DMS153 (cell line): ENCODE measurements around the gene CALCR.

Experiments
- DNase-seq: peaks from one replicate; lab custom pipeline; 2025; lab: John Stamatoyannopoulos, UW

CALCR gene

GRCh38 chr7:93448176-93448575 is 126.3 kb downstream of the CALCR start:
- no peak for DNase-seq

- no peak for DNase-seq
These were observed 127.0 kb downstream of the CALCR start for GRCh38 chr7:93447509-93447908.

DNA sequence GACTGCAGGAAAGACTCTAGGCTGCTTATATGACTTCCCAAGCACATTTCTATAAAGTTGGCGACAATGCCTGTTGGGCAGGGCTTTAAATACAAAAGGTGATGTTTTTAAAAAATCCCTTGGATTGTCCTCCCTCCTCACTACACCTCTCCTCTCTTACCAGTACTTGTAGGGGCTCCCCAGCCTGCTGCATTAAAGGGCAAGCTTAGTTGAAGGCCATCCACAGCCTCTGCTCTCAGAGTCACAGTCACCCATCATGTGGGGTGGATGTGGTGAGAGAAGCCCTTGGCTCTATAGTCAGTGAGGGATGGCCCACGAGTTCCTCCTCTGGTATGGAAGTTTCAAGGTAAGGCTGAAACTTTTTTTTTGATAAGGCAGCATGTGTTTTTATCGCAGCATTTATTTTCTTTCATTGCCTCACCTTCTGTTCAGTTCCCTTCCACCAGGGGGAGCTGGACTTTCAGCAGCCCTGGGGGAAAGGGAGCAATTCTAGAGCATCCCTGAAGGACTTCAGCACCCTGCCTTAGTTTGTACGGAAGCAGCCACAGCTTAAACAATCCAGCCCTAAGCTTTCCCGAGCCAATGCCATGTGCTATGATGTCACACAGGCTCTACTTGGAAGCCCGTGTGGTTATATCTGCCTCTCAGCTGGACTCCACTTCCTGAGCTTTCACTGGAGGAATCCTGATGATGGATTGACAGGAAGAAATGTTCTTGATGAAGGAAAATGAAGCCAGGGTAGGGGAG is 131.9 kb downstream of the CALCR start:
- peak; percentile 4 for DNase-seq

GRCh38 chr7:93435791-93436190 is 138.7 kb downstream of the CALCR start:
- no peak for DNase-seq

DNA sequence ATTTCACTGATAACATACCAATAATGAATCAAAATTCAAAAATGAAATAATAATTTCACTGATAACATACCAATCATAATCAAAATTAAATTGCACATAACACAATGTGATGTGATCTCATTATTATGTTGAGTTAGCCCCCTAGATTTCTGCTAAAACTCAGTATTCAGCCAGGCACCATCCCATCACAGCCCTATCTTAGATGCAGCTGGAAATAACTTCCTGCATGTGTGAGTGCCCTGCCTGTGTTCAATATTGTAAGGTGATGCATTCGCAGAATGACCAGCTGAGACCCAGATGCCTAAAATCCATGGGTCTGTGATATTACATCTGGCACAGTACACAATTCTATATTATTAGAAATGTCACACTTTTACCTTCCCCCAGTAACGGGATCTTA is 142.4 kb downstream of the CALCR start:
- no peak for DNase-seq

- DNase-seq, result no peak
These were observed 143.5 kb downstream of the CALCR start for GRCh38 chr7:93430917-93431588.

DNA sequence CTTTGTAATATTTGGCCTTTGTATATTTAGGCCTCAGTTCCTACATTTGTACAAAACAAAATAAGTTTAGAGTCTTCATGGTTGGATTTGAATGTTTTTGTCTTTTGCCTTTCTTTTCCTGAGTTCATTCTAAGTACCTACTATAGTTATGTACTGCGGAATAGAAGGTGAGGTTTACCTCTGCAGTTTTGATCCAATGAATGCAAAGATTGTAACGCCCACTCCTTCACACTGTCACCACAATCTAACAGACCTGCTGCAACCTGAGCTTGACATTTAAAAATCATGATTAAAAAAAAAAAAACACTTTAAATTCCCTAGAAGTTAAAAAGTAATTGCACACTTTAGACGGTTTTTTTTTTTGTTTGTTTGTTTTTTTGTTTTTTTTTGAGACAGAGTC is 145.0 kb downstream of the CALCR start:
- DNase-seq, result no peak

DNA sequence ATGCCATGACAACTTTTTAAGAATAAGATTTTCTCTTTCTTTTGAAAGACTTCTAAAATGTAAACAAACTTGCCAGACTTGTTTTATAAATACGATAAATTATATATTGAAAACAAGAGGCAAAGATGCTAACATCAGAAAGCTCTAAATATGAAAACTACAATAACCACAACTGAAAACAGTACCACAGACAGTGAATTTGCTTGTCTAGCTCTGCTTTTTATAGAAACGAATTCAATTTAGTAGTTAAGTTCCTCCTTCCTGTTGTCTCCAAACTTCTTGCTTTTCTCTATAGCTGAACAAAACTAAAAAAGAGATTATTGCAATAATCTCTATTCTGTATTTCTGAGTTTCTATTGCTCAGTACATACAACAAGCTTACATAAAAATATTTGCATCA is 147.4 kb downstream of the CALCR start:
- no peak for DNase-seq

- no peak for DNase-seq
These were observed 148.3 kb downstream of the CALCR start for GRCh38 chr7:93426155-93426696.

DNA sequence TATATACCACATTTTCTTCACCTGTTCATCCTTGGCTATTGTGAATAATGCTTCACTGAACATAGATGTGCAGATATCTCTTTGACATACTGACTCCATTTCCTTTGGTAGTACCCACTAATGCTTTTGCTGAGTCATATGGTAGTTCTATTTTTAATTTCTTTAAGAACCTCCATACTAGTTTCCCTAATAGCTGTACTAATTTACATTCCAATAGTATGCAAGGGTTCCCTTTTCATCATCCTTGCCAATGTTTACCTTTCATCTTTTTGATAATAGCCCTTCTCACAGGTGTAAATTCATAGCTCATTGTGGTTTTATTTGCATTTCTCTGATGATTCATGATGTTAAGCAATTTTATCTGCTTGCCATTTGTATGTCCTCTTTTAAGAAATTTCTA is 159.9 kb downstream of the CALCR start:
- no peak for DNase-seq

- no peak for DNase-seq
These were observed 165.2 kb downstream of the CALCR start for GRCh38 chr7:93409324-93409723.

GRCh38 chr7:93407239-93407638 is 167.3 kb downstream of the CALCR start:
- DNase-seq, result no peak

DNA sequence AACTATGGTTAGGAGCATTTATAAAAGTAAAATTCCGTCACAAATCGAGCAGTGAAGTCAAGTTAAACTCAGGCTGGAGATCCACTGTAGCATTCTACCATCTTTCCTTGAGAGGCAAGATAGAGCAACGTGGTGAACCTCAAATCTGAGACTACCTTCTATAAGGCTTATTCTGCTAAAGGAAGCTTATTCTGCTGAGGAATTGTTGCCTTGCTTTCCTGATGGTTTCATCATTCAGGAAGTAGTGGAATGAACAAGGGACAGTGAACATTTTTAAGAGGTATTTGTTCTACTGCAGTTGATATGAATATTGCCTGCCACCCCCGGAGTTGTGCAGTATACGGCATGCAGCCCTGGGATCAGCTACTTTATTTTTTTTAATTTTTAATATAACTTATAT is 171.6 kb downstream of the CALCR start:
- no peak for DNase-seq

DNA sequence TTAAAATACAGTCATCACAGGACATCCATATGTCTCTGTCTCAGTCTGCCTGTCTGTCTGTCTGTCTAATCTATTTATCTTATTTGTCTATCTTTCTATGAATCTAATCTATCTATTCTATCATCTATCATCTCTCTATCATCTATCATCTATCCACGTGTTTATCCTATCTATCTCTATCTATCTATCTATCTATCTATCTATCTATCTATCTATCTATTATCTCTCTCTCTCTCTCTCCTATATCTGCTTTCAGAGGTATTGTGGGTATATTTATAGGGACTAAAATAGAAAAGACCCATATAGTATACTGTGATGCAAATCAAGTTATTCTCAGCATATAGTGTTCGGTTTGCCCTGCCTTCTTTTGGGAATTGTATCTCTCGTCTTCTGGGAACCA is 174.9 kb downstream of the CALCR start:
- DNase-seq, result no peak

- no peak for DNase-seq
These were observed 181.5 kb downstream of the CALCR start for GRCh38 chr7:93392984-93393383.

DNA sequence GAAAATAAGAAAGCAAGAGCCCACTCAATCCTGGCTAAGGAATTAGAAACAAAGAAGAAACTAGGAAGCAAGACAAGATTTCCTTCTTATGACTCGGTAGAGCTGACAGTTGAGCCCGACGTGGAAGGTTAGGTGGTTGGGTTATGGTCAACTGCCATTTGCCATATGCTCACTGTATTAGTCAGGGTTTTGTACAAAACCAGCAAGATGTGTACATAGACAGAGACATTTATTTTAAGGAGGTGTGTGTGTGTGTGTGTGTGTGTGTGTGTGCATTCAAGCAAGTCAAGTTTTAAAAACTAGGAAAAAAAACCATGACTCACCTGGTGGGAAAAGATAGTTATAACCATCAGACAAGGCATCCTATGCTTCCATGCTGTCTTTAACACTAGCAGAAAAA is 183.9 kb downstream of the CALCR start:
- DNase-seq, result no peak

DNA sequence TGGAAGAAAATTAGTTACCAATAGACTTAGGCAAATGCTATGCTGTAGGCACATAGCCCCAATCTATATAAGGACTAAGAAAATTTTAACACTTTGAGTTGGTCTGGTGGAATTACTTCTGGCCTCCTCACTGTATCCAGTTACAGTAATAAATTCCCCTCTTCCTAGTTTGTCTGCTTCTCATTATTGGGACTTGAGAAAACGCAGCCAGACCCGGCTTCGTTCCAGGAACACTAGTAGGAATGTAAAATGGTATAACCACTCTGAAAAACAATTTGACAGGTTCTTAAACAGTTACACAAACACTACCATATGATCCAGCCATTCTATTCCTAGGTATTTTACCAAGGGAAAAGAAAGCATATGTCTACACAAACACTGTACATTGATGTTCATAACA is 192.2 kb downstream of the CALCR start:
- no peak for DNase-seq

GRCh38 chr7:93378131-93378760 is 196.3 kb downstream of the CALCR start:
- no peak for DNase-seq

DNA sequence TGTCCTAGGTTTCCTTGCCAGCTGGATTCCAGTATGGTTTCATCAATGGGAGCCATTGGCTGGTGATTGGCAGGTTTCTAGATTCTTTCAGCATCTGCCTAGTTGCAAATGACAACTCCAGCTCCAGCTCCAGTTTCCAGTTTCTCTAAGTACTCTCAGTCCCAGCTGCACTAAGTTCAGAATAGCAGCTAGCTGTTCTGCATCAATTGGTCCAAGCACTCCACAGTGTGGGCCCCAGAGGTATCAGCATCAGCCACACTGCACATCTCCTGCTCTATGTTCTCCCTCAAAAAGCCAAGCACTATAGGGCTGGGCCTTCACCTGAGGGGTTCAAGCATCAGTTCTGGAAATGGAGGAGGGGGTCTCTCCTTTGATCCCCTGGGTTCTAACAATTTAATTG is 198.9 kb downstream of the CALCR start:
- DNase-seq, result no peak
